Measurements from ENCODE around the gene FAM193B. TPM values are rescaled to one million over a fixed set of nuclear protein-coding genes. Genes with fewer than 3 reads are reported as not detected.

Gene FAM193B
- total and polyA plus RNA-seq, 2 of the 13 experiments (the other 11 are each of a cell fraction or from before 2014, with no cell fraction given), result 21.2 to 40.9 TPM

DNA sequence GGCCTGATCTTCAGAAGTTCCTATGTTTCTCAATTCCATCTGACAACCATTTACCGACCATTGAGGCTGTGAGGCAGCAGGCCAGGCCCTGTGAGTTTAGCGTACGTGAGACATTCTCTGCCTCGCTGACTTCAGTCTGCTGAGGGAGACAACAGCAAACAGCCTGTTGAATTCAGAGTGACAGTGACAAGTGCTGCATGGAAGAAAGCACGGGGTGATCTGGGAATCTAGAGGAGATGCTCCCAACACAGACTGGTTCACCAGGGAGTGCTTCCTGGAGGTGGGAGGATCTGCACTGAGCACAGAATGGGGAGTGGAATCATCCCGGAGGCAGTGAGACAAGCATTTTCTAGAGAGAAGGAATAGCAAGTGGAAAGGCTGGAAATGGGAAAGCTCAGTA lies 27.6 kb downstream of the FAM193B start (continued):
- no peak for TF ChIP-seq ZNF17 (CRISPR knock-in tag; IDR thresholded peaks at IDR 0.05)
- no peak for TF ChIP-seq GZF1 (CRISPR knock-in tag; IDR thresholded peaks at IDR 0.05)

DNA sequence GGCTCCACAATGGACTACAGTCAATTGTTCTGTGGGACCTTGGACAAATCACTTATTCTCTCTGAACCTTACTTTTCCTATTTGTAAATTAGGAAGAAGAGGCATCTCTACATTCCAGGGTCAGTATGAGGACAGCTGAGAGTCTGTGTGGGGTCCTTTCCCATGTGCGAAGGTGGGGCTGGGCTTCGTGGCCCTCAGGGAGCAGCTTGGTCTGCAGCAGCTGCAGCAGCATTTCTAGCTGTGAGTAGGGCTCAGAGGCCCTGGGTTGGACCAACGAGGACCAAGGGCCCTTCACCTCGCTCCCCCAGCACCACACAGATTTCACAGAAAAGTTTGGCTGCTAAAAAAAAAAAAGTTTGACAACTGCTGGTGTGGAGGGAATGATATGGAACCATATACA lies 28.2 kb downstream of the FAM193B start:
- 93% methylated on average over 4 of the region's 4 CpGs for WGBS (ENCODE audit: low lambda C conversion rate)
- ChIA-PET CTCF (ENCODE audit: low intra/inter-chr PET ratio, low total read pairs) (no interaction called here), POLR2A (no interaction called here)
- Histone ChIP-seq H4K20me1 (ENCODE audit: insufficient read depth, low read length) (no peaks in the 10 kb centered on the region), H3K9me3 (ENCODE audit: low read length) (no peaks in the 10 kb centered on the region), H3K27ac (ENCODE audit: extremely low read length, insufficient read depth, low read length) (no peak overlapping the region), H2AFZ (ENCODE audit: low read length) (no peak overlapping the region), H3K4me3 (replicated peaks in 1 of 3; ENCODE audit: insufficient read depth in 1 of 3, low read depth in 2 of 3, low read length in 3 of 3) (no peak overlapping the region), H3K27me3 (ENCODE audit: control insufficient read depth in 1 of 2, insufficient read depth in 2 of 2, low read length in 2 of 2) (no peaks in the 10 kb centered on the region), H3K79me2 (ENCODE audit: insufficient read depth, low read length) (no peaks in the 10 kb centered on the region), H3K4me1 (ENCODE audit: insufficient read depth, low read length) (no peaks in the 10 kb centered on the region), H3K36me3 (replicated peaks in 1 of 2; ENCODE audit: control insufficient read depth in 1 of 2, insufficient read depth in 2 of 2, low read length in 2 of 2) (peaks cover 39 to 86% of the 10 kb centered on the region in 2 experiments), H3K4me2 (ENCODE audit: low read depth, low read length) (no peak overlapping the region), H3K9ac (ENCODE audit: insufficient read depth, low read depth, low read length) (no peak overlapping the region)
- ATAC-seq (no peak), DNase-seq (ENCODE audit: low spot score) (no peak), FAIRE-seq (no peak)
- BruUV-seq (replicated peaks), result no TSS peak
- in situ Hi-C loops (cut with HindIII; ENCODE audit: extremely low pct_ligation_motif_present, low pct_unique_long_range_greater_than_20kb) (no loop called here), intact Hi-C loops (cut with micrococcal nuclease; ENCODE audit: unreplicated experiment) (no loop called here)
- TF ChIP-seq ZNF530 (CRISPR knock-in tag; IDR thresholded peaks at IDR 0.05; ENCODE audit: low read depth), result no peak
- TF ChIP-seq, protein P1, sequence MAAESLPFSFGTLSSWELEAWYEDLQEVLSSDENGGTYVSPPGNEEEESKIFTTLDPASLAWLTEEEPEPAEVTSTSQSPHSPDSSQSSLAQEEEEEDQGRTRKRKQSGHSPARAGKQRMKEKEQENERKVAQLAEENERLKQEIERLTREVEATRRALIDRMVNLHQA (CRISPR knock-in tag; IDR thresholded peaks at IDR 0.05), result no peak
- TF ChIP-seq, protein P2, sequence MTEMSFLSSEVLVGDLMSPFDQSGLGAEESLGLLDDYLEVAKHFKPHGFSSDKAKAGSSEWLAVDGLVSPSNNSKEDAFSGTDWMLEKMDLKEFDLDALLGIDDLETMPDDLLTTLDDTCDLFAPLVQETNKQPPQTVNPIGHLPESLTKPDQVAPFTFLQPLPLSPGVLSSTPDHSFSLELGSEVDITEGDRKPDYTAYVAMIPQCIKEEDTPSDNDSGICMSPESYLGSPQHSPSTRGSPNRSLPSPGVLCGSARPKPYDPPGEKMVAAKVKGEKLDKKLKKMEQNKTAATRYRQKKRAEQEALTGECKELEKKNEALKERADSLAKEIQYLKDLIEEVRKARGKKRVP (CRISPR knock-in tag; IDR thresholded peaks at IDR 0.05), result no peak
- no peak for TF ChIP-seq IKZF4 (CRISPR knock-in tag; IDR thresholded peaks at IDR 0.05; ENCODE audit: borderline replicate concordance, low read depth, not compliant biosample characterization)
- no peak for TF ChIP-seq ZNF468 (CRISPR knock-in tag; IDR thresholded peaks at IDR 0.05)
- TF ChIP-seq GATAD1 (CRISPR knock-in tag; IDR thresholded peaks at IDR 0.05), result no peak
- no peak for TF ChIP-seq FOXA3 (CRISPR knock-in tag; IDR thresholded peaks at IDR 0.05)
- TF ChIP-seq ZNF747 (CRISPR knock-in tag; IDR thresholded peaks at IDR 0.05; ENCODE audit: borderline replicate concordance), result no peak
- no peak for TF ChIP-seq FOXC1 (CRISPR knock-in tag; IDR thresholded peaks at IDR 0.05; ENCODE audit: borderline replicate concordance)
- no peak for TF ChIP-seq JDP2 (CRISPR knock-in tag; IDR thresholded peaks at IDR 0.05; ENCODE audit: borderline replicate concordance)
- TF ChIP-seq ZIK1 (CRISPR knock-in tag; IDR thresholded peaks at IDR 0.05; ENCODE audit: borderline replicate concordance, low read depth), result no peak
- no peak for TF ChIP-seq TAF15 (IDR thresholded peaks at IDR 0.05; ENCODE audit: low read depth, low read length, poor library complexity, severe bottlenecking)
- no peak for TF ChIP-seq MZF1 (CRISPR knock-in tag; IDR thresholded peaks at IDR 0.05; ENCODE audit: borderline replicate concordance)
- no peak for TF ChIP-seq JUND (CRISPR knock-in tag; IDR thresholded peaks at IDR 0.05)
- TF ChIP-seq CREB1 (IDR thresholded peaks at IDR 0.05), result no peak
- no peak for TF ChIP-seq CREB1 (CRISPR knock-in tag; IDR thresholded peaks at IDR 0.05)
